Measurements from ENCODE around the gene HPCAL1. TPM values are rescaled to one million over a fixed set of nuclear protein-coding genes. Genes with fewer than 3 reads are reported as not detected.

HPCAL1 gene
- total and polyA plus RNA-seq, 11 donors = 18.9 to 63.2 (median 40.5) TPM

- DNase-seq (no peak), ATAC-seq (no peak)
- Histone ChIP-seq H3K4me3 (no peak overlapping the region), H3K36me3 (no peaks in the 10 kb centered on the region), H3K9me3 (no peaks in the 10 kb centered on the region), H3K27ac (no peak overlapping the region), H3K4me1 (peaks cover 0 to 52% (median 26%) of the 10 kb centered on the region in 12 donors), H3K27me3 (no peaks in the 10 kb centered on the region)
- WGBS, 4 donors = 90 to 93% (median 91%) methylated on average over 14 of the region's 14 CpGs
- TF ChIP-seq POLR2A (IDR thresholded peaks at IDR 0.05) = no peak
- no peak for TF ChIP-seq CTCF (IDR thresholded peaks at IDR 0.05)
- intact Hi-C loops (cut with DNase I) = no loop called here
Measured at GRCh38 chr2:10395893-10396292, 93.2 kb downstream of the HPCAL1 start.

- WGBS, 4 donors = 89 to 93% (median 90%) methylated on average over 9 to 13 of the region's 13 CpGs
- Histone ChIP-seq H3K4me3 (no peak overlapping the region), H3K27ac (no peak overlapping the region), H3K27me3 (no peaks in the 10 kb centered on the region), H3K9me3 (no peaks in the 10 kb centered on the region), H3K4me1 (peaks cover 0 to 55% (median 31%) of the 10 kb centered on the region in 12 donors), H3K36me3 (no peaks in the 10 kb centered on the region)
- TF ChIP-seq POLR2A (IDR thresholded peaks at IDR 0.05) (no peak), CTCF (IDR thresholded peaks at IDR 0.05) (no peak)
- intact Hi-C loops (cut with DNase I) = no loop called here
- no peak for DNase-seq
- no peak for ATAC-seq
Measured at GRCh38 chr2:10396464-10396863, 93.8 kb downstream of the HPCAL1 start.

GRCh38 chr2:10397297-10397875, 94.7 kb downstream of the HPCAL1 start:
- ATAC-seq = no peak
- DNase-seq = no peak
- no peaks in the 10 kb centered on the region for H3K36me3 ChIP-seq
- H3K9me3 ChIP-seq = no peaks in the 10 kb centered on the region
- H3K27me3 ChIP-seq = no peaks in the 10 kb centered on the region
- H3K4me1 ChIP-seq = peaks cover 0 to 62% (median 40%) of the 10 kb centered on the region in 12 donors
- TF ChIP-seq POLR2A (IDR thresholded peaks at IDR 0.05) (no peak), CTCF (IDR thresholded peaks at IDR 0.05) (no peak)
- intact Hi-C loops (cut with DNase I) = no loop called here
- no peak overlapping the region for H3K4me3 ChIP-seq
- WGBS, 4 donors = 71 to 86% (median 80%) methylated on average over 10 to 16 of the region's 16 CpGs
- peak overlapping the region in 5 of 12 donors; percentile 10 to 58 (median 37) for H3K27ac ChIP-seq

GRCh38 chr2:10397878-10398277, 95.2 kb downstream of the HPCAL1 start:
- Histone ChIP-seq H3K4me3 (no peak overlapping the region), H3K36me3 (no peaks in the 10 kb centered on the region), H3K27ac (peak overlapping the region in 8 of 12 donors; percentile 10 to 58 (median 36)), H3K27me3 (no peaks in the 10 kb centered on the region), H3K4me1 (peaks cover 0 to 58% (median 40%) of the 10 kb centered on the region in 12 donors), H3K9me3 (no peaks in the 10 kb centered on the region)
- WGBS, 4 donors = 52 to 68% (median 61%) methylated on average over 4 of the region's 4 CpGs
- intact Hi-C loops (cut with DNase I) = no loop called here
- TF ChIP-seq POLR2A (IDR thresholded peaks at IDR 0.05) (no peak), CTCF (IDR thresholded peaks at IDR 0.05) (no peak)
- DNase-seq = no peak
- no peak for ATAC-seq
